GM21526 (cell line): ENCODE data around the gene ENPP3.

ENCODE experiments used
- ATAC-seq: cut with Tn5 transposase; IDR thresholded peaks from one replicate; pipeline ENCODE4 v1.9.1; 2021; ENCODE audit warnings: moderate library complexity; ENCODE audit not compliant: unreplicated experiment, low FRiP score

Gene ENPP3

DNA sequence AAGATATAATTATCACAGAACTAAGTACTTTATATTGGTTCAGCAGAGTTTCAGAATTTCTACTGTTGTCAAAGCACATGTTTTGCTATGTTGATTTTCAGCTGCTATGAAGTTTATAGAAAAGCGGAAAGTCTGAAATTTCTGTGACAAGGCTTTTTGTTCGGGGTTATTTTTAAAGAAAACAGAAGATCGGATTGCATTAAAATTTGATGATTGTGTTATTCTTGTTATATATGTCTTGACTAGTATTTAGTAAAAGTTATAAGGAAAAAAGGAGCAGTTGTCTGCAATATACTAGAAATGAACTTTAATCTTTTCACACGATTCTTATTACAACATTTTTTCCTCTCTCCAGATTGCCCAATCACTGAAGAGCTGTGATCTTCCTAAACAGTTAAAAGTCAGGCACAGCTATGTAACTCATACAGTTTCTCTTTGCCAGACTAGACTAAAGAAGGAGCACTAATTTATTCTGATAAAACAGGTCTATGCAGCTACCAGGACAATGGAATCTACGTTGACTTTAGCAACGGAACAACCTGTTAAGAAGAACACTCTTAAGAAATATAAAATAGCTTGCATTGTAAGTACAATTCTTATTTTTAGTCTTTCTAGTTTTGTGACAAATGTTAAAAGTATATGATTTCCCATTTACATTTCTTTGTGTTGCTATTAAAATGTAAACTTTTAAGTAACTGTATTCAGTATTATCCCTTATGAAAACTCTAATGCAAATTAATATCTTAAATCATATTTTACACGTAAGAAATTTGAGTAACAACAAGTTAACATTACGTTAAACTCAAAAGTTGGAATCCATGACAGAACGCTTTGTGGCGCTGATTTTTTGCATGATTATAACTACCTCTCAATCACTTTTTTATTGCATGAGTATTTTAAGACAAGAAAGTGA lies at the start of gene ENPP3:
TSS of gene ENPP3 (plus strand) at position 423 of the 913 bp plus-strand sequence. CDS start at position 506, 83 bp downstream.
- ATAC-seq, result no peak

DNA sequence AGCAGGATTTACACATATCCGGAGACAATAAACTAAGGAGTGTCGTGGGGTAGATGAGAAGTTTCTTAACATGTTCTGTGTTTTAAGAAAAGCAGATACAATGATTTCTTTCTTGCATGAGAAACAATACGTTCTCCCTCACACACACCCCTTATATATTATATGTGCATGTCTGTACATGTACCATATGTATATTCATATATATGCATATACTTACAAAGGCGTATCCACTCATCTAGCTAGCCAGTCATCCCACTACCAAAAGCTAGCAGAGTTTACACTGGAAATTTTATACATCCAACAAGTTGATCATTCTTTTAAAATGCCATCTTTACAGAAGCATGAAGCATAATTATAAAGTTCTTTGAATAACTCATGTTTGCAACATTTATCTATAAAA lies 49.2 kb upstream of the ENPP3 start:
- ATAC-seq, result no peak

DNA sequence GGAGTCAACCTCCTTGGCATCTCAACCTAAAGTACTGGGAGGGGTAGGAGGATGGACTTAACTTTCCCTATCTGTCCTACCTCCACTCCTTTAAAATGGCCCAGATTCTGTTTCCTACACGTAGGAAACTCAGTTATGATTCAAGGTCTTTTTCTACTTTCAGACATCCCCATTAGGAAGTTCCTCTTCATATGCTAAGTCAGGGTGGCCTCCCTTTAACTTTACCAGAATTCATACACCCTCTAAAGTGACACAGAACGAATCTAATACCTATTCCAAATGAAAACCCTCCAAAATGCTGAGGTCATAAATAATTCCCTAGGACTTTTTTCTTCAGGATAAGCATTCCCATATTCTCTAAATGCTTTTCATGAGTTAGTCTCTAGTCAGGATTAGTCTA lies 48.5 kb upstream of the ENPP3 start:
- no peak for ATAC-seq

DNA sequence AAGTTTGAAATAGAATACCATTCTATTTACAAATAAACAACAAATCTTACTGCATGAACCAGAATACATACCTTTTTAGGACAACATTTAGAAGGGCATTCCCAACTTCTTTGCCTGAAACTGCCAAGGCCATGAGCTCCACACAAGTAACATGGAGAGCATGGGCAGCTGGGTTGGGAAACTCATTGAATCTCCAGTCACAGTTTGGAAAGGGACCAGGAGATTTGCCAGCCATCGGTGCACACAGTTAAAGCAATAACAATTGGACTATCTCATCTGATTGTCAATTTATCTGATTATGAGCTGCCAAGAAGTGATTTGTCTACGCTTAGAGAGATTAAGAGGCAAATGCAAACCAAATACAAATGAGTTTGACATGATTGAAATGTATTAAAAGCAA lies 44.2 kb upstream of the ENPP3 start:
- ATAC-seq, result no peak

DNA sequence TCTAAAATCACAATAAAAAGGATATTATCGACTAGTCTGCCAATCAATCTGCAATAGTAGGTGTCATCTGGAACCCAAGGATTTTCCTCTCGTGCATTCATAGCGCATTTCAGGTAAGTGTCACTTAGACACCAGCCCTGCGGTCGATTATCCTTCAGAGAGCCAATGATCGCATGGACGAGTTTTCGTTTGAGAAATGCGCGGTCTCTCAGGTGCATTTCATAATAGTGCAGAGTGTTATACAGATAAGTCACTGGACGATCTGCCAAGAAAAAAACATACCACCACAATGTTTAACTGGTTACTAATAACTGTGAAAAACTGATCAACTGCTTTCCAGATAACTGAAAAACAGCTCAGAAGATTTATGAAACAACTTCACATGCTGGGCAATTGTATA lies 43.0 kb upstream of the ENPP3 start:
- no peak for ATAC-seq

DNA sequence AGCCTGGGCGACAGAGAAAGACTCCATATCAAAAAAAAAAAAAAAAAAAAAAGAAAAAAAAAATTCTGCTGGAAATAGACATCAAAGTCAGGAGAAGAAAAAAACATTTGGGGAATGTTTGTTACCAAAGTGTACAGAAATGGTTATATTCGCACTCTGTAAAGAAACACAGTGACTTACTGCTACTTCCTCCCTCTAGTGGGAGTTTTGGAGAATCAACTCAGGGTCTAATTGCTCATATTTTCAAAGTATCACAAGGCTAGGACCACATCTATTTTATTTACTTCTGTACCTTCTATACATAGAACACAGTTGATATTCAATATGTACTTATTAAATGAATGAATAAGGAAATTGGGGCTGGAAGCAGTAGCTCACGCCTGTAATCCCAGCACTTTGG lies 39.7 kb upstream of the ENPP3 start:
- ATAC-seq, result no peak

DNA sequence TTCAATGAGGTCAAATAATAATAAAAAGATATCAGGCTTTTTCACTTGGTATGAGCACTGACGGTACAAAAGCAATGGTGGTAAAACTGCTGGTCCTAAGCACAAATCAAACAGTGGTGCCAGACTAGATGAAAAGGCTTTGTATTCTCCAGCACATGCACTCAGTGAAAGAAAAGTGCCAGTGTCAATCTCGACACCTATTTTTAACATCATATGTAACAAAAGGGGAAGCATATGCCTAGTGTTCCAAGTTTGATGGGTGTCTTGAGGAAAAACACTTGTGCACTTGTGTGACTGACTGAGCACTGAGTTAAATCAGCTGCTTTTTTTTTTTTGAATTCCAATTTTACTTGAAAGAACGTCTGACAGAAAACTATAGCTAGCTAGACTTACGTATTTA lies 36.4 kb upstream of the ENPP3 start:
- no peak for ATAC-seq

DNA sequence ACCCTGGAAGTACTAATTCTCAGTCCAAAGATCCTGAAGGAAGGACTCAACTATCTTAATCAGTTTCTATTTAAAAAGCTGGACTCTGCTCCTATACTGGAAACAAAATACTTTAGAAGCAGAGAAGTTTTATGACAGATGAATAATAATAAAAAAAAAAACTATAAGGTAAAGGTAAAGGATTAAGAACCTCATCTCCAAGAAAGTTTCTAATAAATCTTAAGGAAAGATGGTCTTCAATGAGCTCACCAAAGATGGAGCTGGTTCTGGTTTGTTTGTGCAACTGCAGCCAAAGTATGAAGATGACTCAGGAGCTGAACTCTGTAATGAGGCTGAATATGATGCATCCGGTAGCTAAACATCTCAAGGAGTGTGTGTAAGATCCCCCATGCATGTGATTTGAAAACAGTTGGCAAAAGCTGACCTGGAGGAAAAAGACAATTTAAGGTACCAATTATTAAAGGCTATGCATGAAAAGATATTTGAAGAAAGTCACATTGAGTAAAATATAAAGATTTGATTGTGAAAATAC lies 34.3 kb upstream of the ENPP3 start:
- ATAC-seq, result no peak

DNA sequence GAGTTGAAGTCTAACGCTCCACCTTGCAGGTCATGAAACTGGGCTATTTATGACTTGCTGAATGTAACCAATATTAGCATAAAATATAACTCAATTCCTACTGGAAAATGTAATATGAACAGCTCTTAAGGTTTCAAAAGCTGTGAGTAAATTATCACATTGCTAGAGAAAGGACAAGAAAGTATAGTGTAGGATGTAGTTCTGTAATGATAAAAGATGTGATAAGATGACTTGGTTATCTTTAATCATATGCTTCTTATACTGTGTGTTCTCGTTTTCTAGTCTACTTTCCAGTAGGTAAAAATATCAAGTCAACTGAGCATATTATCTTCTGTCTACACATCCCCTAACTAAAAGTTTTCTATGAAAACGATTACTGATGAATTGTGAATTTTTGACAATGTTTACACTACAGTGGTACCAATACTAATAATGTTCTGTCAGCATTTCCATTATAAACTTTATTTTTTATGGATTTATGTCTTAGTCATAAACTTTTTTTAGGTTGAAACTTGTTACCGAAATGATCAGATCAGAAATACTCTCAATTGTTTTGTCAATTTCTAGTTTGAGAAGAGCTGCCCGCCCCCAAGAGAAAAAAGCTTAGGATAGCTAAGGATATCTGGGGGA lies 23.7 kb upstream of the ENPP3 start:
- ATAC-seq, result no peak

DNA sequence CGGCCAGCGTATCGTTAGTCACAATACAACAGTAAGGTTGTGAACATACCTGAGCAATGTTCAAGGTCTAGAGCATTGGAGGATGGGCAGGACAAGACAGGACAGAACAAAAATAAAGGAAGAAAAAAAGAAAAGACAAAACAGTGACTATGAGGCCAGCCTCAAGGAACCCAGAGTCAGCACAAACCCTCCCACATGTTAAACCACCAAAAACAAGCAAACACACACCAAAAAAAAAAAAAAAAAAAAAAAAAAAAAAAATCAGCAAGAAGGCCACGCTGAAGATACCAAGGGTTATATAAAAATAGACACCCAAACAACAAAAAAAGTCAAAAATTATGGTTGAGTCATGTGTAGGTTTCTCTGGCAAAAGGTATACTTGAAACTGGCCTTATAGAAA lies 21.8 kb upstream of the ENPP3 start:
- no peak for ATAC-seq

DNA sequence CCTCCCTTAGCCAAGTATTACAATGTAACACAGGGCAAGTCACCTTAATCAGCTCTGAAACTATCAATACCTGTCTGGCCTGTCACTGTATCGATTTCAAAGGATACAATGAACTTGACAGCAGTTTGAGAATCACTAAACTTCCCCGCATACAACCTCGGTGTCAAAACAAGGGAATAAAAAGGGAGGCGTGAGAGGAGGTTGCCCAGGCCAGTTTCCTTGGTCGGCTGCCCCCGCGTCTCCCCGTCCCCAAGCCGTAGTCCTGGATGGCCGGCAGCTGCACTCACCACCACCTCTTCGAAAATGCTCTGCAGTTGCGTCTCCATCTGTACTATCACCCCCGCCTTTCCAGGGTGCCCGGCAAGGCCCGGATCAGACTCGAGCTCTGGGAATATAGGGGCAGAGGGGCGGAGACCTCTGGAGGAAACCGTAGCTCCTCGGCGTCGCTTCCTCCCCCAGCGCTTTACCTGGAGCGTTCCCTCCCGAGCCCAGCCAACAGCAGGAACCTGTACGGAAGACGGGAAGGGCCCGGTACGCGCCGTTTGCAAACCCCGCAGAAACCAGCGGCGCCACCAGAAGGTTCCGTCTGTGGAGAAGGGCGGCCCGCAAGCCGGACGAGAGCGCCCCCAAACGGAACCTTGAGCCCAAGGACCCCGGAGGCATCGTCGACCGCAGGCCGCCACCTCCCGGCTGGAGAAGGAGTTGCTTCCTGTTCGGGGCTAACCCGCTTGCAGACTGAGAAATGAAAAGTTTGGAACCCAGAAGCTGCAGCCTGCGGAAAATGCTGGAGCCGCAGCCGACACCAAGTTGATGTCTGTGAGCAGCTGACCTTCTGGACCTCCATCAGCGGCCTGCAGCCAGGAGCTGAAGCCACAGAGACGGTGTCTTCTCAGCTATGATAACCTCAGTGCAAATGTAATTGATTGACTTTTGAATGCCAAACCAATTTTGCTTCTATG lies 9.1 kb upstream of the ENPP3 start, which contains the start of gene MED23:
TSS of gene MED23 (minus strand) at position 519 of the 959 bp plus-strand sequence. CDS start at position 326, 193 bp downstream.
- ATAC-seq, result peak; percentile 99

DNA sequence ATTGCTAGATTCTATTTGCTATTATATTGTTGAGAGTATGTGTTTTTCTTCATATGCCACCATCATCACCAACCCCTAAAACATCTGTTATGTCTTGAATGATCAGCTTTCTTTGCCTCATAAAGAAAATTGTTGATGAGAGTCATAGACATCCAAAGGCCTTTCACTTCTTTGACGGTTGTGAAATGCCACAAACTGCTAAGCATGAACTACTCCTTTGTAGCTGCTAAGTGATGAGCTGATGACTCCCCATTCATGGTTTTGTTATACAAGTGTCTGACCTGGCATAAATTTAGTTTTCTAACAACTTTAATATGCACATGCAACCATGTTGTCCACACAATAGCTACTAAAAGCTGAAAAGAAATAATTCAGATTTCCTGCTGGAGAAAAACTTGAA lies 8.4 kb upstream of the ENPP3 start:
- no peak for ATAC-seq

DNA sequence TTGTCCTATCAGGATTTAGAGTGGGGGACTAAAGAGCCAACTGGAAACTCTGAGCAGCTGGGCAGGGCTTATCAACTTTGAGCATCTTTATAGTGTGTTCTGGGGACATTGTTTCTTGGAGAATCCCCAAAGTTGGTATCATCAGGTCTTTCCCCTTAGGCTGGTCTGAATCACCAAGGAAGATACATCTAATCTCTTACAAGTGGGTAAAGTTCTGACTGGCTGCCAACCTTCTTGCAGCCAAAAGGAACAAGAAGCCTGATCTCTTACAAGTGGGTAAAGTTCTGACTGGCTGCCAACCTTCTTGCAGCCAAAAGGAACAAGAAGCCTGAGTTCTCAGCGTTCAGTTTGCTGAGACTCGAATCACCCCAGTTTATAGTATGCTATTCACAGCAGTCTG lies 7.5 kb upstream of the ENPP3 start:
- ATAC-seq, result no peak

DNA sequence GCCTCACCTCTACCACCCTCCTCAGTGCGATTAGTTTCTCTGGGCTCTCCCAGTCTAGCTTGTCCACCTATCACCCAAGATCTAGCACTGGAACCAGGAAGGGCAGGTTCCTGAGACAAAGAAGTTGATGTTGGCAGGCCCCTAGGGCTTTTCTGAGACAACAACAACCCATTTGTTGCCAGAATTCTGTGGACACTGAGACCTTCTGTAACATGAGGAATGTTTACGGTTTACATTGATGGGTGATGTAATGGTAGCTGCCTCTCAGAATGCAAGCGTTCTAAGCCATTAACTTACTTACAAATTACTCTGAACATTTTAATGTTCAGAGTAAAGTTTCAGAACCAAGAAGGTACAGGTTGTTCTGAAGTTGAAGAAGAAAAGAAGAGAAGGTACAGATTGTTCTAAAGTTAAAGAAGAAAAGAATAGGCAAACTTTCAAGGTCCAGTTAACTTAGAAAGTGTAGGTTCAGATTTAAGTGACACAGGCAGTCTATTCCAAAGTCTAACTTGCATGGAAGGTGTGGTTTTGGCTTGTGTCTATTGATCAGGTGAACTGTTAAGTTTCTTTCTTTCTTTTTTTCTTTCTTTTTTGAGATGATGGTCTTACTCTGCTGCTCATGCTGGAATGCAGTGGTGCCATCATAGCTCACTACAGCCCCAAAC lies 5.3 kb upstream of the ENPP3 start:
- no peak for ATAC-seq

DNA sequence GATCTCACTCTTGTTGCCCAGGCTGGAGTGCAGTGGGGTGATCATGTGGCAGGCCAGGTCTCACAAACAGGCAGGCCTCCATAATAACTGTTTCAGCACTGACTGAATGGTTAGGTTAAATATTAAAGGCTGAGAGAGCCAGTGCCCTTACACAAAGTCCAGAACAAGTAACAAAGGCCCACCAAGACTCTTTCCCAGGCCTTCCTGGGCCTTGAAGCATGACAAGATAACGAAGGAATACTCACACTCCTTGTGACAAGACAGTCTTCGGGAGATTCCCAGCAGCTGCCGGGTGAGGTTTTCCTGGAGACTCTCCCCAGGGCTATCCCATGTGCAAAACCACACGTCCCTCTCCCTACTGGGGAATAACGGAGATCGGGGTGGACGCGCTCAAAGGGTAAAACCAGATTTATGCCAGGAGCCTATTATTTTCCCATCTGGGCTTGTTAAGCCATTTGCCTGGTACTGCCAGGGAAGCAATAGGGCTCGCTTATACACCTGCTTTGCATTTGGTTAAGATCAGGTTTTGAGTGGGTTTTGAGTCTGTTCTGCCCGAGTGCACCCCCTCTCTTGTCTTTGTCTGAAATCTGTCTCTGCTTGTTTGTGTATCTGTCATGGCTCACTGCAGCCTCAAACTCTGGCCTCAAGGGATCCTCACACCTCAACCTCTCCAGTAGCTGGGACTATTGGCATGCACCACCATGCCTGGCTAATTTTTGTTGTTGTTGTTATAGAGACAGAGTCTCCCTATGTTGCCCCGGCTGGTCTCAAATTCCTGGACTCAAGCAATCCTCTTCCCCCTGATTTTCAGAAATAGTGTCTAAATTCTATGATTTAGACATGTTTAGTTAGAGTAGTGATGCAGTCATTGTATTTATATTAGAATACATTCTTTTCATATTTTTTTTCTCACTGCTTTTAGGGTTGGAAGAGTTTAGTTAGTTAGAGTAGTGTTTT lies 1.4 kb upstream of the ENPP3 start:
- ATAC-seq, result no peak

DNA sequence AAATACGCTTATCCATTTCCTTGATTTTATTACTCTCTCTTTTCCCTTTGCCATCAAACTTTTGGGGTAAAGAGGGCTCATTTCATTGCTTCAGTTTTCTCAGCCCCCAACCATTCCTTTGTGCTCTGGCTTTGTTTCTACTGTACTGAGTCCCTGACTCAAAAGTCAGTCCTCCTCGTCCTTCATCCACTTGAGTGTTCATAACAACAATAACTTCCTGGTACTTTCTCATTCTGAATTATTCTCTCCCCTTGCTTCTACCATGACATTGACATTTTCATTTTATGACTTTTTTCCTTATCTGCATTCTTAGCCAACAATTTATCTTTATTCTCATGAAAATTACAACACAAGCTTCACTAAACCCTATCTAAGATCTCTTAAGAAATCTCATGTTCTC lies 911 bp downstream of the ENPP3 start:
- no peak for ATAC-seq

DNA sequence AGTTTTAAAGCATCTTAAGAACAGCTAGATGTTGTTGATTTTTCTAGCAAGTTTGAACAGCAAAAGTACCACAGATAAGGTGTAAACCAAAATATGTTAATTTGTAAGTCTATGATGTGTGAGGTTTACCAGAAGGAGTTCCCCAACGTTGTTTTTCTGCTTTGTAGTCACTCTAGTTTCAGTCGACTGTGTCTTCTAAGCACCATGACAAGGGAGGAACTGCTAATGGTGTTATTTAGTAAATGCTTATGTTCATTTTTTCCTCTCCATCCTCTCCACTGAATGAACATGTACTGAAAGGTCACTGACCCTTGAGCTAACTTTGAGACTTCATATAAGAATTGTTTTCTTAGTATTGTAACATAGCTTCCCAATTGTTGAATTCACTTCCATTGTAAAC lies 3.0 kb downstream of the ENPP3 start:
- no peak for ATAC-seq

DNA sequence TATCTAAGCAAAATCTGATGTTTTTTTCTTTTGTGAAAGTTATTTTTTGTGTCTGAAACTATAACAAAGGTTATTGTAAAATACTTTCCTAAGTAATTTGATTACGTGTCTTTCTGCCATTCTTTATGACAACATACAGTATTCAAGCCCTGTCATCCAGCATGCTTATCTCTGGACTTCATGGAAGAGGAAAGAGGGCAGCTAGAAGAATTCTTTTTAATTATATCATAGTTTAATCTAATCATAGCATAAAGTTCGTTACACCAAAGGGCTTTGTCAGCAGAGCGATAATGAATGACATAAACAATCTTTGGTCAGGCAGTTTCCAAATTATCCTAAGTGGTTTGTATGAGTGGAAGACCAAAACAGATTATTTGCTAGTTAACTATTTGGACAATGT lies 3.5 kb downstream of the ENPP3 start:
- no peak for ATAC-seq

DNA sequence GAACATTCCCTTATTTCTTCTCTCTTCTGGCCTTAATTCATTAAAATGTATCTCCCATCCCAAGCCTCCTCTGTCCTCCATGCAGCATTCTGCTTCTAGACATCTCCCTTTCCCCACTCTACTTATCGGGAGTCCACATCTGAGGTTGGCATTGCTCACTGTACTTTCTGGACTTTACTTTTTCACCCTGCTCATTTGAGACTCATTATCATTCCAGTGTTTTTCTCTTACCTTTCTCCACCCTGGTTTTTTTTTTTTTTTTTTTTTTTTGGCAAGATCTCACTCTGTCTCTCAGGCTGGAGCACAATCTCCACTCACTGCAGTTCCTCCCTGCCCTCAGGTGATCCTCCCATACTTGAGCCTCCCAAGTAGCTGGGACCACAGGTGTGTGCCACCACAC lies 4.5 kb downstream of the ENPP3 start:
- ATAC-seq, result no peak
